Subcutaneous abdominal adipose tissue (tissue), 5 donors: ENCODE results near the gene NUP93.
"Not testable (repeated sequence)": the region's sequence is repeated elsewhere in the genome, so short reads cannot be mapped to it uniquely, and the experiment has no call there.

ENCODE experiments used
- H3K27ac ChIP-seq: one replicate; pipeline ENCODE4 v1.7.0; 2013; ENCODE audit warnings: low read depth, mild to moderate bottlenecking, inconsistent platforms, low read length, moderate library complexity
- H3K27me3 ChIP-seq, 5 donors: one replicate each; pipeline ENCODE4 v1.7.0; 2013; ENCODE audit warnings: low read length in 5 of 5, inconsistent platforms in 1 of 5; ENCODE audit not compliant: control insufficient read depth in 5 of 5, insufficient read depth in 4 of 5
- H3K36me3 ChIP-seq, 5 donors: one replicate each; pipeline ENCODE4 v1.7.0; 2013; ENCODE audit warnings: low read length in 5 of 5; ENCODE audit not compliant: control insufficient read depth in 5 of 5, insufficient read depth in 5 of 5
- H3K4me1 ChIP-seq, 5 donors: one replicate each; pipeline ENCODE4 v1.7.0; 2013; ENCODE audit warnings: low read length in 5 of 5, mild to moderate bottlenecking in 3 of 5, moderate library complexity in 1 of 5; ENCODE audit not compliant: control insufficient read depth in 5 of 5, insufficient read depth in 5 of 5
- H3K4me3 ChIP-seq, 5 donors: one replicate each; pipeline ENCODE4 v1.7.0; 2013; ENCODE audit warnings: low read length in 5 of 5, low read depth in 1 of 5
- H3K9ac ChIP-seq, 5 donors: one replicate each; pipeline ENCODE4 v1.7.0; 2013; ENCODE audit warnings: low read length in 5 of 5, mild to moderate bottlenecking in 4 of 5, moderate library complexity in 3 of 5
- H3K9me3 ChIP-seq, 5 donors: one replicate each; pipeline ENCODE4 v1.7.0; 2013; ENCODE audit warnings: low read length in 5 of 5; ENCODE audit not compliant: control insufficient read depth in 5 of 5
- donor health status: healthy.
- donor health status: healthy.
- donor health status: healthy.
- donor health status: healthy.
- donor health status: healthy.

The NUP93 gene

DNA sequence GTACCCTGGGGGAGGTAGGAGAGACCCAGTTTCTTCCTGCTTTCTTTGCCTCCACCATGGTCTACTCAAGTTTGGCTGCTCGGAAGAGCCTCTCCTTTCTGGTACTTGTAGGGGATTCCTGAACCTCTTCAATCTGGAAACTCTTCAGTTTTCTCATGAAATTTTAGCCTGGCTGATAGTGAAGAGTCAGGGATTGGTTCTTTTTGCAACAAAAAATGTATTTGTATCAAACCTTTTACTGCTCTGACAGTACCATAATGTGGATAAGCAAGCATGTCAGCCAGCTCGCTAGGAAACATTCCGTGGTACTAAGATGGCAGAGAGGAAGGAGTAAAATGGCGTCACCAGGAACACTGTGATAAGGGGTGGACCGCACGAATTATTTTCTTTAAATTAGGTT is 55.4 kb downstream of the NUP93 start:
- H3K9me3 ChIP-seq, result no peaks in the 10 kb centered on the region
- H3K36me3 ChIP-seq, result no peaks in the 10 kb centered on the region
- no peak overlapping the region for H3K4me3 ChIP-seq
- H3K27ac ChIP-seq, result no peak overlapping the region
- H3K9ac ChIP-seq, result no peak overlapping the region
- H3K4me1 ChIP-seq, result no peaks in the 10 kb centered on the region
- H3K27me3 ChIP-seq, result no peaks in the 10 kb centered on the region

DNA sequence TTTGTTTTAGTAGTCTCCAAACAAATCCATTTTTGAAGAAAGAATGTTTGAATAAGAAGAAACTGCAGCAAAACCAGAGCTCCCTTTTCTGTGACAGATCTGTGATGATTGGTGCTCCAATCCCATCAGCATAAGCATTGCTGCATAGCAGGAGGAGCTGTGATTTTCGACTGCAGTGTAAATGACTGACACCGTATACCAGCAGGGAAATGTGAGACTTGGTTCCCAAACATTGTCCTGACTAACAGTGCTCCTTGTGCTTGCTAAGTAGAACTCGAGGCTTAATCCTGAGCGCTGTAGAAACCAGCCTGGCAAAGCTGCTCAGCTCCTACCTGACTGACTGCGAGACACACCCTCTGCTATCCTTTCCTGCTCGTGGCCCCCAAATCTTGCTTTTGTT is 57.2 kb downstream of the NUP93 start:
- Histone ChIP-seq H3K27me3 (no peaks in the 10 kb centered on the region), H3K4me1 (no peaks in the 10 kb centered on the region), H3K4me3 (no peak overlapping the region), H3K36me3 (no peaks in the 10 kb centered on the region), H3K27ac (no peak overlapping the region), H3K9me3 (no peaks in the 10 kb centered on the region), H3K9ac (no peak overlapping the region)

DNA sequence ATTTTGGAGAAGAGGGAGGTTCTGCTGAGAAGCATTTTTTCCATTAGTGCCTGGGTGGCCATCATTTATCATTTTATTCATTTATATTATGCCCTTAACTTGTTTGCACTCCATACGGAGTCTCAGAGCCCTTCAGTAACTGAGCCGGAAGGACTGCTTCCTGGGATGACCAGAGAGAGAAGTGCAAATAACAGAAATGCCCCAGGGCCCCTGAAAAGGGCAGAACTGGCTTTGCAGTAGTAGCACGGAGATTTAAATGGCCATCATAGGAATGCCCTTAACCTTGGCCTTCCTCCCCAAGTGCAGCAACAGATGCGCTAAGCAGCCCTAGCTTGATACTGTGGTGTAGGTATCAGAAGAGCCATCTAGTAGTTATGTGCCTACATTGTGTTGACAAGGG is 58.5 kb downstream of the NUP93 start:
- Histone ChIP-seq H3K27ac (no peak overlapping the region), H3K9ac (no peak overlapping the region), H3K4me3 (no peak overlapping the region), H3K27me3 (no peaks in the 10 kb centered on the region), H3K4me1 (no peaks in the 10 kb centered on the region), H3K9me3 (no peaks in the 10 kb centered on the region), H3K36me3 (no peaks in the 10 kb centered on the region)

DNA sequence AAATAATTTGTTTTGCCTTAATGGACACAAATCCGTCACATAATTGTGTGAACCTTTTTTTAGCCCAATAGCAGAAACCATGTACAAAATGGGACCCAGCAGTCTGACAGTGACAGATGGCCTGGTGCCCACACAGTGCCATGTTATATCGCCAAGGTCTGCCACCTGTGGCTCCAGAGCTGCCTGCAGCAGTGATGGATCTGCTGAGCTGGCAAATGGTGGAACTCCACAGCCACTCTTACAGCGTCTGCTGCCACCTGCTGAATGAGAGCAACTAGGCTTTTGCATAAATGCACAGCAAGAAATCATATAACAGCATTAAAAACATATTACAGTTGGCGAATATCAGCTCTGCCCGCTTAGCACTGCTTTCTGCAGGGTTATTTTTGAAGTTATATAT is 59.4 kb downstream of the NUP93 start:
- Histone ChIP-seq H3K9ac (no peak overlapping the region), H3K4me3 (no peak overlapping the region), H3K9me3 (no peaks in the 10 kb centered on the region), H3K4me1 (no peaks in the 10 kb centered on the region), H3K27me3 (no peaks in the 10 kb centered on the region), H3K27ac (no peak overlapping the region), H3K36me3 (no peaks in the 10 kb centered on the region)

- Histone ChIP-seq H3K4me3 (no peak overlapping the region), H3K9me3 (no peaks in the 10 kb centered on the region), H3K9ac (no peak overlapping the region), H3K4me1 (no peaks in the 10 kb centered on the region), H3K27me3 (no peaks in the 10 kb centered on the region), H3K27ac (no peak overlapping the region), H3K36me3 (no peaks in the 10 kb centered on the region)
Observed at GRCh38 chr16:56792967-56793366, 63.0 kb downstream of the NUP93 start.

GRCh38 chr16:56793492-56793891 is 63.6 kb downstream of the NUP93 start:
- H3K27ac ChIP-seq, result no peak overlapping the region
- H3K36me3 ChIP-seq, result no peaks in the 10 kb centered on the region
- no peaks in the 10 kb centered on the region for H3K27me3 ChIP-seq
- H3K4me3 ChIP-seq, result no peak overlapping the region
- H3K9me3 ChIP-seq, result no peaks in the 10 kb centered on the region
- H3K9ac ChIP-seq, result no peak overlapping the region
- H3K4me1 ChIP-seq, result no peaks in the 10 kb centered on the region

GRCh38 chr16:56795011-56795410 is 65.1 kb downstream of the NUP93 start:
- no peaks in the 10 kb centered on the region for H3K36me3 ChIP-seq
- no peak overlapping the region for H3K4me3 ChIP-seq
- no peak overlapping the region for H3K27ac ChIP-seq
- no peak overlapping the region for H3K9ac ChIP-seq
- no peaks in the 10 kb centered on the region for H3K9me3 ChIP-seq
- no peaks in the 10 kb centered on the region for H3K27me3 ChIP-seq
- H3K4me1 ChIP-seq, result no peaks in the 10 kb centered on the region

DNA sequence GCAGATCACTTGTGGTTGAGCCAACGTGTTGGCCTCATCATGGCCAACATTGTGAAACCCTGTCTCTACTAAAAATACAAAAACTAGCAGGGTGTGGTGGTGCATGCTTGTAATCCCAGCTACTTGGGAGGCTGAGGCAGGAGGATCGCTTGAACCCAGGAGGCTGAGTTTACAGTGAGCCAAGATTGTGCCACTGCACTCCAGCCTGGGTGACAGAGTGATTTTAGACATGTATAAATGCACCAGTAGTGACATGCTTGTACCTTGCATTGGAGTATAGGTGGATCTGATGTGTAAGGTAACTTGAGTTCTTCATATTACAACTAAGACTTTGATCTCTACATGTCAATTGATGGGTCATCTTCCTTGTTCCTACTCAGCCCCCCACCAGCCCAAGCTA is 67.1 kb downstream of the NUP93 start:
- H3K27me3 ChIP-seq, H3K36me3 ChIP-seq, H3K9me3 ChIP-seq, H3K9ac ChIP-seq, H3K4me1 ChIP-seq, H3K27ac ChIP-seq, H3K4me3 ChIP-seq: not testable (repeated sequence)

DNA sequence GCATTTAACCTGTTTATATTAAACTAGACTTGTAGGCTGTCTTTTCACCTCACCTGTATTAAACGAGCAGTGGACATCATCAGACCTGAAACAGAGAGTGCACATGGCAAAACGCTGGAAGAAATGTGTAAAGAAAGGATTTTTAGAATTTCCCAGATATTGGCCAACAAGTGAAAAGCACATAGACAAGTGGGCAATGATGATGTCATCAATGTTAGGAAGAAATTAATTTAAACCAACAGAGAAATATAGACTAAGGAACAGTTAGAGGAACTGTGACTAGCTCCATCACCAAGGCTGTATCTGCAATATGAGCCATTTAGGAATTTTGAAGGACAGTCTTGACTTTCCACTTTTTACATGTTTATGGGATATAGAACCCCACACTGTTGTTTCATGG is 67.9 kb downstream of the NUP93 start:
- H3K4me3 ChIP-seq, result no peak overlapping the region
- no peak overlapping the region for H3K9ac ChIP-seq
- H3K9me3 ChIP-seq, result no peaks in the 10 kb centered on the region
- no peak overlapping the region for H3K27ac ChIP-seq
- H3K27me3 ChIP-seq, result no peaks in the 10 kb centered on the region
- peaks cover 0 to 4% (median 0%) of the 10 kb centered on the region in 5 donors for H3K36me3 ChIP-seq
- peaks cover 0 to 8% (median 0%) of the 10 kb centered on the region in 5 donors for H3K4me1 ChIP-seq

DNA sequence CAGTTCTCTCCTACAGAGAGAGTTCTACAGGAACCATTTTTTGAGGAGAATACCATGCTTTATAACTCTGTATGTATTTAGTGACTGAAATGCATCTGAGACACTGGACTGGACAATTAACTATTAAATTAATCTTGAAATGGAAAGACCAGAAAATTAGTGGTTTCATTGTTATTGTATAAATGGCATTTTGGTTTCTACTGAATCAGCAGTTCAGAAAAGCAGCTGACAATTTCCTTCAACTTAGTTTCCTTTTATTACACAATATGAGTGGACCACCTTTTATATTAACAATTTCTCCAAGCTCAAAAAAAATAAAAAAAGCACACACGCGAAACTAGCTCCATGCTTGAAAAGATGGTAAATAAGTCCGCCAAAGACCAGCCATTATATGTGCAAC is 69.0 kb downstream of the NUP93 start:
- Histone ChIP-seq H3K36me3 (peaks cover 0 to 4% (median 0%) of the 10 kb centered on the region in 5 donors), H3K9me3 (no peaks in the 10 kb centered on the region), H3K4me3 (no peak overlapping the region), H3K27ac (no peak overlapping the region), H3K9ac (no peak overlapping the region), H3K4me1 (peaks cover 0 to 8% (median 0%) of the 10 kb centered on the region in 5 donors), H3K27me3 (no peaks in the 10 kb centered on the region)

DNA sequence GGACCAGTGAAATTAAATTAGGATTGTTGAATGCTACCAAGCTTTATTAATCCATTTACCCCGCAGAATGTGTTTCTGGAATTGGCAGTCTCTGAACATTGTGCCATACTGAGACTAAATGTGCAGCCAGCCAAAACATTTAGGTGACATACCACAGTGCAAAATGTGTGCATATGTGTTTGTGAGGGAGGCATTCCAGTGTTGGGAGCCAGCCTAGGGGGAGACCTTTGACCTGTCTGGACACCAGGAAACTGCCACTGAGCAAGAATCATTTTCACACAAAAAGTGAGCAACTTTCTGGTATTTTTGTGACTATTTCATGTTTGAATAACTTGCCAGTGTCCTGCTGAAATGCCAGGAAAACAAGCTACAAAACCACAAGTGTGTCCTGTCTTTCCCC is 70.4 kb downstream of the NUP93 start:
- Histone ChIP-seq H3K27ac (no peak overlapping the region), H3K36me3 (peaks cover 0 to 4% (median under 1%) of the 10 kb centered on the region in 5 donors), H3K27me3 (no peaks in the 10 kb centered on the region), H3K9ac (peak overlapping the region in 2 of 5 donors; percentile 7 to 32), H3K4me1 (peaks cover 0 to 8% (median 0%) of the 10 kb centered on the region in 5 donors), H3K4me3 (no peak overlapping the region), H3K9me3 (no peaks in the 10 kb centered on the region)
